ENCODE measurements around the gene PPIL3. TPM values are rescaled to one million over a fixed set of nuclear protein-coding genes. Genes with fewer than 3 reads are reported as not detected.
A peak's percentile ranks its signal among the peaks of the same experiment; 100 is the strongest.

Gene PPIL3
- total RNA-seq, 4 donors from 2014 or later, result 0.59 to 76.8 (median 27.5) TPM

DNA sequence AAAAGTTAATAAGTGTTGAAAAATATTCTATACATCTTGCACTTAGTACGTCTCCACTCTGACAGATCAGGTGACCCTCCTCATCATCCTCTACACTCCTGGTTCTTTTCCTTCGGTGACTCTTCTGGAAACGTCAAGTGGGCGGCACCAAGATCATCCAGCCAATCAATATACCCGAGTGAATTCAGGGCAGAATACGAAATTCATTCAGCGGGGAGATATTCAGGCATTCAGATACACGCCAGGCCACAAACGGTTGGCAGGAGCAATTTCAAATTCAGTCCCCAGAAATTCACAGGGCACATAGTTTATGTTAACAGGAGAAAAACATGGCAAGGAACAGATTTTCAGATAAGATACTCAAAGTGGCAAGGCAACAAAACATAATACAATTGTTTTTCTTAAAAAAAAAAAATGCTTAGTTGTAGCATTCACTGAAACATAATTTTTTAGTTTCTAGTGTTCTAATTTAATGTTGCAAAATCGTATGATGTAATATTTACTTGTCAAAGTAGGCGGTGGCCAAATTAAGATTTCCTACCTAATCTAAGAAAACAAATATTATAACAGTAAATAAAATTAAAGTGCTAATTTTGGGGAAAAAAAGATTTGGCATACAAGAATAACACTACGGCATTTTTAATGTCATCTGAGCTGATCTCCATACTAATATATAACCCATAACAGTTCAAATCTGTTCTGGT lies 28.6 kb downstream of the PPIL3 start:
- Histone ChIP-seq H3K27ac (peak overlapping the region; percentile 100), H3K36me3 (no peaks in the 10 kb centered on the region), H3K4me3 (peak overlapping the region; percentile 1 to 97), H3K27me3 (no peaks in the 10 kb centered on the region), H3K4me1 (peaks cover 9 to 17% of the 10 kb centered on the region in 2 donors), H3K9me3 (no peaks in the 10 kb centered on the region)
- peak in 1 of 2 donors; percentile 34 for DNase-seq
- intact Hi-C loops (cut with DNase I; ENCODE audit: low total_unique reads), result no loop called here
- TF ChIP-seq POLR2A (IDR thresholded peaks at IDR 0.05) (peak in 1 of 2 donors; percentile 37), CTCF (IDR thresholded peaks at IDR 0.05) (no peak)

GRCh38 chr2:200856806-200857205 lies 32.1 kb downstream of the PPIL3 start:
- no peaks in the 10 kb centered on the region for H3K27me3 ChIP-seq
- no peak overlapping the region for H3K4me3 ChIP-seq
- peaks cover 9 to 17% of the 10 kb centered on the region in 2 donors for H3K4me1 ChIP-seq
- intact Hi-C loops (cut with DNase I; ENCODE audit: low total_unique reads), result no loop called here
- no peak overlapping the region for H3K27ac ChIP-seq
- no peaks in the 10 kb centered on the region for H3K36me3 ChIP-seq
- H3K9me3 ChIP-seq, result no peaks in the 10 kb centered on the region
- TF ChIP-seq POLR2A (IDR thresholded peaks at IDR 0.05) (no peak), CTCF (IDR thresholded peaks at IDR 0.05) (no peak)
- no peak for DNase-seq

DNA sequence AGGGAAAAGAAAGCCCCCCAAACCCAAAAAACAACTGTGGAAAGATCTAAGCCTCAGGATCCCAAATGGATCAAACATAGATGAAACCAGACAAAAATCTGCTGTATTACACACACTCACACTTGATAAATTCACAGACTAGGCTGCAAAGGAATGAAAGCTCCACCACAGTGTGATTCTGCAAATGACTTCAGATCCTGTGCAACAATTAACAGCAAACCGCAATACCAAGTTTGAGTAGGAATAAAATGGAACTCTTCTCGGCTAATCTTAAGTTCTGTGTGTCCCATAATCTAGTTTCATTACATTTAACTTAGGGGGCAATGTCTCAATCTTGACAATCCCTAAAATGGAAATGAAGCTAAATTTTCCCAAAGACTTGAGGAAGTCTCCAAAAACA lies 36.3 kb downstream of the PPIL3 start:
- no peaks in the 10 kb centered on the region for H3K36me3 ChIP-seq

DNA sequence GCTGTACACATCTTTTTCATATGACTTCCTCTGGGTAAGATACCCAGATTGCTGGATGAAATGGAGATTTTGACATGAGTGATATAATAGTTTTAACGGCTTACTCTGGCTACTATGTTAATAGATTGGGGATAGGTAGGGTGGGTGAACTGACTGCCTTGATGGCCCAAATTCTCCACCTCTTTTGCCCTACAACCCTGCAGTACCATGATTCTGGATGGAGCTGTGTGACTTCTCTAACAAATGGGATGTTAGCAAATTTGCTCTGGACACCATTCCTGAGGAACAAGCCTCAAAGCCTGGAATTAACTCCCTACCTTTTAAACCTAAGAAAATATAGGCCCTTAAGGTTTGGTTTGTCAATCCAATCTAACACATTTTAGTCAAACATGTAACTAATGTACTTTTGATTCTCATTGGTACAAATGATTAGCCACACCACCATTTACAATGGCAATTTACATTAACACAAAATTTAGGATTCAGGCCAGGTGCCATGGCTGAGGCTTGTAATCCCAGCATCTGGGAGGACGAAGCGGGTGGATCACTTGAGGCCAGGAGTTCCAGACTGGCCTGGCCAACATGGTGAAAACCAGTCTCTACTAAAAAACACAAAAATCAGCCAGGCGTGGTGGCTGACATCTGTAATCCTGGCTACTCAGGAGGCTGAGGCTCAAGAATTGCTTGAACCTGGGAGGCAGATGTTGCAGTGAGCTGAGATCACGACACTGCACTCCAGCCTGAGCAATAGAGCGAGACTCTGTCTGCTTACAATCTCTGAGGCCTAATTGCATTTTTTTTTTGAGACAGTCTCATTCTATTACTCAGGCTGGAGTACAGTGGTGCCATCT lies 37.3 kb downstream of the PPIL3 start:
- H3K36me3 ChIP-seq, result no peaks in the 10 kb centered on the region
- no peak for TF ChIP-seq POLR2A (IDR thresholded peaks at IDR 0.05)
- TF ChIP-seq CTCF (IDR thresholded peaks at IDR 0.05), result no peak
- no peak for DNase-seq
- no peak overlapping the region for H3K27ac ChIP-seq
- H3K9me3 ChIP-seq, result no peaks in the 10 kb centered on the region
- H3K27me3 ChIP-seq, result no peaks in the 10 kb centered on the region
- H3K4me1 ChIP-seq, result no peaks in the 10 kb centered on the region
- no peak overlapping the region for H3K4me3 ChIP-seq
- intact Hi-C loops (cut with DNase I; ENCODE audit: low total_unique reads), result no loop called here

More for the DNA sequence above, 36.3 kb downstream of the PPIL3 start:
- TF ChIP-seq POLR2A (IDR thresholded peaks at IDR 0.05) (no peak), CTCF (IDR thresholded peaks at IDR 0.05) (no peak)
- H3K27me3 ChIP-seq, result no peaks in the 10 kb centered on the region
- no peaks in the 10 kb centered on the region for H3K4me1 ChIP-seq
- H3K4me3 ChIP-seq, result no peak overlapping the region
- no peak overlapping the region for H3K27ac ChIP-seq
- H3K9me3 ChIP-seq, result no peaks in the 10 kb centered on the region
- DNase-seq, result no peak
- intact Hi-C loops (cut with DNase I; ENCODE audit: low total_unique reads), result no loop called here

Measured in uterus (tissue), 4 donors.